NOMO-1 treated with dmso at 0.1 percent for 144 hours (cell line): ENCODE data around the gene TARS3.
"Not testable (repeated sequence)": the region's sequence is repeated elsewhere in the genome, so short reads cannot be mapped to it uniquely, and the experiment has no call there.

Experiments used
- DNase-seq: peaks from one replicate; lab custom pipeline; 2025; ENCODE audit not compliant: unreplicated experiment; lab: John Stamatoyannopoulos, UW

Gene TARS3

DNA sequence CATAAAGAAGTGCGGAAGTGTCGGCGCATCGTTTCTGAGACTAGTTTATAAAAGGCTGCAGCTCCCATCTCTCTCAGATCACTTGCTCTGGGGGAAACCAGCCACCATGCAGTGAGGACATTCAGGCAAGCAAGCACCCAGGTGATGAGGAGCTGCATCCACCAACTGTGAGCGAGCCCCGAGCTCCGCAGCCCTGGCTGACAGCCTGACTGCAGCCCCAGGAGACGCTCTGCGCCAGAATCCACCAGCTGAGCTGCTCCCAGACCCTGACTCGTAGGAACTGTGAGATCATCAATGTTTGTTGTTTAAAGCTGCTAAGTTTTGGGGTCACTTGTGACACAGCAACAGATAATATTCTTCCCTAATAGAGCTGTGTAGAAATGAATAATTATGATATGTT is 67.1 kb downstream of the TARS3 start:
- DNase-seq: no peak

DNA sequence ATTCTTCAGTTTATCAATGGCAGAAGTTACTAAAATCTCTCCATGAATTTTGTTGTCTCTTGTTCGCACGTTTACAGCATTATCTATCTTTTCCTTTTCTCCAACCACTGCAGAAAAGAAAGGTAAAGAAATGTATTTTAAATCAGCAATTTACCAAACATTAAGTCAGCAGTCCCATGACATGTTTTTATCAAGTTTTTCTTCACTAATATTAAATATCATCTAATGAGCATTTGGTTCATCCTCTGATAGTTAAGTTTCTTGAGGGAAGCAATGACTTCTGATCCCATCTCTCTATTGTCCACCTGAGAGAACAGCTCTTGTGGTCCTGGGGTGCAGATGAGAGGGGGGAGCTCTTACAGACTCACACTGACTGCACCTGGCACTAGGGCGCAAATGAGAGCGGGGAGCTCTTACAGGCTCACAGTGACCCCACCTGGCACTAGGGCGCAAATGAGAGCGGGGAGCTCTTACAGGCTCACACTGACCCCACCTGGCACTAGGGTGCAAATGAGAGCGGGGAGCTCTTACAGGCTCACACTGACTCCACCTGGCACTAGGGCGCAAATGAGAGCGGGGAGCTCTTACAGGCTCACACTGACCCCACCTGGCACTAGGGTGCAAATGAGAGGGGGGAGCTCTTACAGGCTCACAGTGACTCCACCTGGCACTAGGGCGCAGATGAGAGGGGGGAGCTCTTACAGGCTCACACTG is 69.5 kb downstream of the TARS3 start:
- DNase-seq: not testable (repeated sequence)

DNA sequence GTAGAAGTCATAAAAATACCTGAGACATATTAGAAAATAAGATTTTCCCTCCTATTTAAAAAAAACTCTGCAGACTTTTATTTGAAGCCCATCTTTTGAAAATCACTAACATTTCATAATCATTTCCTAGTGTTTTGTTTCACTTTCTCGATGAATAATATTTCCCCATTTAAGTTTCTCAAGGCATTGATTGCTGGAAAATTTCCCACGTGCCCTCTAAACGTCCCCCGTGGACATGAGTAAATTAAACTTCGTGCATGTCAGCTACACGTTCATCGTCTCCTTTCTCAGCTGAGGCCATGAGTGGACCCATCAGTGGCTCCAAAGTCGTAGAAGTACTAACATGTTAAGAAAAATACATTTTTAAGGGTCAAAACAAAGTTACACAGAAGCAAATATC is 70.1 kb downstream of the TARS3 start:
- DNase-seq: no peak

DNA sequence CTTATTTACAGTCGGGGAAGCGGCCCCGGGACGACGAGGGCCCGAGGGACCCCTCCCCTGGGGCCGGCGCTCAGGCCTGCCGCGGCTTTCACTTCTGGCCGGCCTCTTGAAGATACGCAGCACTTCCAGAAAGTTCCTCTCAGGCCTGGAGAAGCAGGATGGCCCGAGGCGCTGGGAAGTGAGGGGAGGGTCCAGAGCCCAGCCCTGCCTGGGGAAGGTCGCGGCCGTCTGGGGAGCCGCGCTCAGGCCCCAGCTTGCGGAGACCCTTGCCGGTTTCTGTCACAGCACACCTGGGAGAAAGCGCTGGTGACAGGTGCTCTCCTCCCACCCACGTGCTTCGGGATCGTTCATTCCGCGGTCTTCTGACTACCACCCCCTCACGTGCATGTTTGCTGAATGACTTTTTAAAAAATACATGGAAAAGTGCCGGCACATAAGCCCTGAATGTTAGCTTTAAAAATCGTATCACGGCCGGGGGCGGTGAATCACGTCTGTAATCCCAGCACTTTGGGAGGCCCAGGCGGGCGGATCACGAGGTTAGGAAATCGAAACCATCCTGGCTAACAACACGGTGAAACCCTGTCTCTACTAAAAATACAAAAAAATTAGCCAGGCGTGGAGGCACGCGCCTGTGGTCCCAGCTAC is 71.4 kb downstream of the TARS3 start:
- no peak for DNase-seq

DNA sequence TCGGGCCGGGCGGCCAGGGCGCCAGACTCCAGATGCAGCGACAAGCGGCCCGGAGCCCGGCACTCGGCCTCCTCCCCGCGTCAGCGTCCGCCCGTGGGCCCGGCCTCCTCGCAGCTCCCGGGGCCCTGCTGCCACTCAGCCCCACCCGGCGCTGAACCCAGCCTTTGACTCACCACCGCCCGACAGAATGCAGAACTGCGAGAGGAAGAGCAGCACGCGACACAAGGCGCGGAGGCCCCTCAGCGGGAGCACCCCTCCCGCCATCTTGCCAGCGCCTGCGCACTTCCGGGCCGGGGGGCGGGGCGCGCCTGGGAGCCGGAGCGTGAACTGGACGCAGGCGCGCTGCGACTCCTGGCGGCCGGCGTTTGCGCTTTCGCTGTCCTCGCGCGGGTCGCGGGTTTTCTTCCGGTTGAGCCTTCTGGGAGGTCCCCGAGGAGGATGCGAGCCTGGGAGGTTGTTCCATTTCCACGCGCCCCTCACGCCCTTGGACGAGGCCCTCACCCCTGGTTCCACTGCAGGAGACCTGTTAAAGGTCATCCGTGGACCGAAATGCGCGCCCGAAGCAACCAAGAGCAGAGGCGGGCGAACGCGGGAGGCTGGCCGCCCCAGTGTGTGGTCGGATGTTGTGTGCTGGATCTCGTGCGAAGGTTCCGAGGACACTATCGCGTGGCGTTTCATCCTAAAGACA is 72.0 kb downstream of the TARS3 start, which contains the start of gene TM2D3:
TSS of gene TM2D3 (minus strand) at position 284 of the 688 bp plus-strand sequence. CDS start at position 264, 20 bp downstream.
- peak; percentile 94 for DNase-seq

DNA sequence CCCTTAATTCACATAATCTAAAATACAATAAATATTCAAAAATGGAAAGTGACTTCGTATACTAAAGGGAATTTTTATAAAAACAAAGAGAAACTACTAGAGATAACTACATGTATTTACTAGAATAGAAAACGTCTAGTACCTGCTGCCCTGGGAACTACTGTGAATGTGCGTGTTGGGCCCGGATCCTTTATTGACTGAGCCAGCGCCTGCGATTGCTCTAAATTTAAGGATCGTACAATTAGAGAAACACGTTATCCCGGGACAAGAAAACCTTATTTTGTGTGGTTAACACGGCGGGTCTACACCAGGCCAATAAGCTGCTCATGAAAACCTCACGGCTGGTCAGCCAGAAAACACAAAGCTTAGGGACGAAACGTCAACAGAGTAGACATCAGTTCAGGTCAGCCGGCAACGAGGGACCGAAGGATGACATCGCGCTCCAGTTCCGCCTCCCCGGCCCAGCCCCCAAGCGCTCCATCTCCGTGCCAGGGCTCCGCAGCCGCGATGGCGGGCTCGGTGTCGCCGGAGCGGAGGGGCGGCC is 72.6 kb downstream of the TARS3 start:
- DNase-seq: peak; percentile 56

DNA sequence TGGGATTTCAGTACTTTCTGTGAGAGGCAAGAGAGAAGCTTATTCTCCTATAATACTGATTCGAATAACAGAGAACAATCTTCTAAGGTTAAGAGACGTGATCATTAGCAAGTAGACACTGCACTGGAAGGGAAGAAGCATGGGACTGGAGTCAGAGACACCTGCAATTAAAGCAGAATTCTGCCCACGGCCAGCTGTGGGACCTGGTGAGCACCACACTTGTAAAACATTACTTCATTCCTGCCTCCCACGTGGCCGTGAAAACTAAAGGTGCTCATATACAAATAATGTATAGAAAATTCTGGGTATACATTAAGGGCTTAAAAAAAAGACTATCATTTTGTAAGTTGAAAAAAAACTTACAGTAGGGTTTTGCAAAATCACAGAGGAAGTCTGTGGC is 74.1 kb downstream of the TARS3 start:
- DNase-seq: no peak

DNA sequence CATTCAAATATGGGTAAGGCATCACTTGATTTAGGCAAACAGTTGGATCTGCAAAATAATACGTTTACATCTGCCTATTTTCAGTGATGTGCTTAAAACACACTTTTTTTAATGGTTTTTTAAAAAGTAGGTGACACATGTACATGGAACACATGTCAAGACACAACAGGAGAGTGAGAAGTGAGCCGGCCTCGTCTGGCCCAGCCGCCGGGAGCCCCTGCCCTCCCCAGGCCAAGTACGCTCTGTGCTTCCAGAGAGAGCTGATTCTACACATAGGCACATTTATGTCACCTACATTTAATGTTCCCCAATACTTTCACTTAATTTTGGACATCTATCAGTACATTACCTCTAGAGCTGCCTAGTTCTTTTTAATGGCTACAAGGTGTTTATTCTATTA is 75.9 kb downstream of the TARS3 start:
- DNase-seq: no peak

DNA sequence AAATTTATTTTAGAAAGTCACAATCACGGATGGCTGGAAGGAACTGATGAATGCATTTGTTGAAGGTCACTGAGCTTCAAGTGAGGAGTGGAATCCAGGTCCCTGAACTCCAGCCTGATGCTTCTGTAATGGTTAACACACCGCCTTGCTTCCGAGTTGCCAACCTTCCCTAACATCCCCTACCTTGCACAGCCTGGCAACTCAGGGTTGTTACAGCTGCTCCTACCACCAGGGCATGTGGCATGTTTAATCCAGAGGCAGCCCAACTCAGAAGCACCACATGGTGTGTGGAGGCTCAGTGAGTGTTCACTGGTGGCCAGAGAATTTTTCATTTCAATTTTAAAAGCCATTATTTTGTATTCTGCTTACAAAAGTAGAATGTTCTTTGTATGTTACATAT is 77.0 kb downstream of the TARS3 start:
- DNase-seq: no peak

DNA sequence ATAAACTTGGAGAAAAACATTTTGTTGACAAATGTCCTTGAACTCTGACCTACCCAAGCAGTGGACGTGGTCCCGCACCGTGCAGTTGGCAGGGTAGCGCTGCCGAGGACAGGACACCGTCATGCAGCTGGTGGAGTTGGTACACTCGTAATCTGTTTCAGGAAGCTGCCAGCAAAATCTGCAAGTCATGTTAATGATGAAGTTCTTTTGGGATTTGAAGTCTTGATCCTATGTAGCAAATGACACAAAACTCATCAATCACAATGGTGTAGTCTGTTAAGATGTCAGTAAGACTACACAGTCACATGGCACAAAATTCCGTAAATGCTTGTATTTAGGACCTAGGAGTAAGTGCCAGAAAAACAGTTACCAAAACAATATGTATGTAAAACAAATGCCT is 77.6 kb downstream of the TARS3 start:
- DNase-seq: no peak

DNA sequence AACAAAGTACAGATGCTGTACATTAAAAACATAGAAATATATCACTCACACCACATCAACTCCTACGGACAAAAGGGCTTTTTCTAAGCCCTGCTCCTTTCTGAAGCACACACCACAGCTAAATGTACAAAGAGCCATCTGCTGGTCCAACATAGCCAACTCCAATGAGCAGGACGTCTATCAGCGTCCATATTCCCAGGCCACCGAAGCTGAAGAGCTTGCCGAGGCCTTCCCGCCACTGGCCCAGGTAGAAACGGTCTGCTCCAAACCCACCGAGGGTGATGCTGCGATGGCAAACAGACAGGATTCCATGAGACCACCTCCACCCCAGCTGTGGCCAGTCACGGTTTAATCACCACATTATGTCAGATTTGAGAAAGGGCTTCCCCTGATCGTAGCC is 81.9 kb downstream of the TARS3 start:
- no peak for DNase-seq

DNA sequence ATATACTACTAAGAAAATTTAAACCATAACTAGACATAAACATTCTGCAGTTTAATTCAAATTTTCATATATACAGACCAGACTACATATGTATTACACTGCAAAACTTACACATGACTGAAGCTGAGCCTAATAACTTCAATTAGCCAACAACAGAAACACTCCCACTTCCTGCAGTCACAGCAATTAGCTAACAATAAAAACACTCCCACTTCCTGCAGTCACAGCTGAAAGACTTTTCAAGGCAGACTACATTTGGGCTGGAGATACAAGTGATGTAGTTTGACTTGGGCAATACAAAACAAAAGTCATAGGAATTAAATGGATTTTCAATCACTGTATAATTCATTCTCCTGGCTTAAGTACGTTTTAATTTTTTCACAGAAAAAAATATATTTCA is 82.4 kb downstream of the TARS3 start:
- DNase-seq: peak; percentile 94

DNA sequence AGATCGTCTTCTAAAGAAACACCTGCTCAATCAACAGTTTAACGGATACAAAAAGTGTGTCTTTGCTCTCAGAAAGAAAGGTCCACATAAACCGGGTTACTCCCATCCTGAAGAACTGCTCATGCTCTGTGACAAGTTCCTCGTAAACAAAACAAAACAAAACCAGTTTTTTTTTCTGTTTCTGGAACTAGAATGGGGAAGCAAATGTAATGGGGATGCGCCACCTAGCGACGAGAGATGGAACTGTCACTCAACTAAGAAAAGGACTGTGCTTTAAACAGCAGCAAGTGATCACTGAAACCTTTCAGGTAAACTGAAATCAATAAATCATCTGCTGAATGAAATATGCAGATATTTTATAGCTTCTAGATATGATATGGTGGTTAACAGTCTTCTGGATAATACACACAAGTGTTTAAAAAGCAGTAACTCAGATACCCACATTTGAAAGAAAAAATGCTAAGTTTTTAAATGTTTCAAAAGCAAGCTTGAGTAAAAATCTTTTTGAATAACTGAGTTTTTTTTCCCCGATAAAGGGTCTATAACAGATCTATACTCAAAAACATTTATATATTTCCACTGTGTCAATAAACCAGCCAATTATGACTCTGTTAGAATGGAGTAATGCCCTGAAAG is 83.0 kb downstream of the TARS3 start:
- DNase-seq: peak; percentile 63

DNA sequence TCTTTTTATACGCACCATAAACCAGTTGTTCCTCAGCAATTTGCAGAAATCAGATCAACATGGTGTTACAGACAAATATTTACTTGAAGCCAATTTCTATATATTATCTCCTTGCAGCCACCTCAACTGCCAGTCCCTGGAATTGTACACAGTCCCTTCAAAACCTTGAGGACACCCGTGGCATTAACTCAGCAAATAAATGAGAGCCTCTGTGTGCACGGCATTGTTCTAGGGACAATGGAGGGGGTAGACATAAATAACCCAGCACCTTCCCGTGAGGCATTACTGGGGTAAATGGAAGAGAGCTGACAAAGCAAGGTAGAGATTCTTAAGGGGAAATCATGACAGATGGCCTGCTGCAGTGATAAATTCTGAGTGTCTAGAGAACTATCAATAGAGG is 84.6 kb downstream of the TARS3 start:
- no peak for DNase-seq

DNA sequence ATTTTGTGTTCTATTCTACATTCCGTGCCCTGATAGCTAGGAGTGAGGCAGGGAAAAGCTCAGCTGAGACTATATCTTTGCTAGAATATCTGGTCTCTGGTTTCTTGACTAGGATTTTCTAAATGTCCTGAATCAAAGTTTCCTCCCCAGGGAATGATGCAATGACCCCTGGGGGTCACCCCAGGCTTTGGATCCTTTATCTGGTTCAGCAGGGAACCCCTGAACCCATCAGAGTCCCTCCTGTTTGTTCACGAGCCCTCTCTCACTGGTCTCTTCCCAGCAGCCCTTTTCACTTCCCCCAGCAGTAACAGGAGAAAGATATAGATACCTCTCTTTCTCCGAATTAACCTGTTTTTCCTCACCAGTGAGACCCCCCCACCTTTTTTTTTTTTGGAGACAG is 86.4 kb downstream of the TARS3 start:
- DNase-seq: no peak

DNA sequence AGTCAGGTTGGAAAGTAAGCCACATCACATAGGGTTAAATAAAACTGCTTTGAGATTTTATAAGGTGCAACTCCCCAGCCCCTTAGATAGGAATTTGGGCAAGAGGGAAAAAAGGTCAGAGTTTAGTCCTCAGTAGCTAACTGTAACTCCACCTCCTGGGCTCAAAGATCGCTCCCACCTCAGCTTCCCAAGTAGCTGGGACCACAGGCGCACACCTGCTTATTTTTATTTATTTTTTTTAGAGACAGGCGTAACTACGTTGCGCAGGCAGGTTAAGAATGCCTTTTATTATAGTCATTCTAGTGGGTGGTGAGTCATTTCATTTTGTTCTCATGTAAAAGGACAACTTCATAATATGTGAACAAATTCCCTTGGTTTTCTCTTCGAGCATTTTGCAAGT is 86.8 kb downstream of the TARS3 start:
- DNase-seq: no peak

DNA sequence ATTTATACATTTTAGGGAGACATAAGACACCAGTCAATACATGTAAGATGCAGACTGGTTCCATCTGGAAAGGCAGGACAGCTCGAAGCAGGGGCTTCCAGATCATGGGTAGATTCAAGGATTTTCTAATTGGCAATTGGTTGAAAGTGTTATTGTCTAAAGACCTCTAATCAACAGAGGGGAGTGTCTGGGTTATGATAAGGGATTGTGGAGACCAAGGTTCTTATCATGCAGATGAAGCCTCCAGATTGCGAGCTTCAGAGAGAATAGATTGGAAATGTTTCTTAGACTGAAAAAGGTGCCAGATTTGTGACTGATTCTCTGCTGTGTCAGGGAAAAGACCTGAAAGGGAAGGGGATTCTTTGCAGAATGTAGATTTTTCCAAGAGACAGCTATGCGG is 87.2 kb downstream of the TARS3 start:
- no peak for DNase-seq

DNA sequence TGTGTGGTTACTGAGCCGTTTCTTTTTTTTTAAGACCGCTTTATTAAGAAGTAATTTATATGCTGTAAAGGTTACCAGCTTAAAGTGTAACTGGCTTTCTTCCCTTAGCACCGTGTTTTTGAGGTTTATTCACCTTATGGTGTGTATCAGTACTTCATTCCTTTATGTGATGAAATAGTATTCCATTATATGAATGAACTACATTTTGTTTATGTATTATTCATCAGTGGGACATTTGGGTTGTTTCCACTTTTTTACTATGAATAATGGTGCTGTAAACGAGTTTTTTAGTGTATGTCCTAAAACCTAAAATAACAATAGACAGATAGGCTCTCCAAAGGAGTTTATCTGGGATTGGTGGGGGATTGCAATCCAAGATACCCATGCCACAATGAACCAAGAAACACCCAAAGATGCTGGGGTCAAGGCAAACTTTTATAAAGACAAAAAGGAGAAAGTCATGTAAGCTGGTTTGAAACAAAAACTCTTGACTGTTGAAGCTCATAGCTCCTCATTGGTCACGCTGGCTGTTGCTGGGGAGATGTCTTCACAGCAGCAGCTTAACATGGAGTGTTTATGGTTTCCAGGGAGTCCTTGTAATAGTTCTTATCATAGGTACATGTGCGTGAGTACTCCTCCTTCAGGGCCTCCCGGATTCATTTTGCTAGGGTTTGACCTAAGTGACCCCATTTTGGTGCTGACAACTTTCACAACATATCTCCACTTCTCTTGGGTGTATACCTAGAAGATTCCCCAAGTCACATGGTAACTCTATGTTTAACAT is 88.1 kb downstream of the TARS3 start:
- DNase-seq: no peak

DNA sequence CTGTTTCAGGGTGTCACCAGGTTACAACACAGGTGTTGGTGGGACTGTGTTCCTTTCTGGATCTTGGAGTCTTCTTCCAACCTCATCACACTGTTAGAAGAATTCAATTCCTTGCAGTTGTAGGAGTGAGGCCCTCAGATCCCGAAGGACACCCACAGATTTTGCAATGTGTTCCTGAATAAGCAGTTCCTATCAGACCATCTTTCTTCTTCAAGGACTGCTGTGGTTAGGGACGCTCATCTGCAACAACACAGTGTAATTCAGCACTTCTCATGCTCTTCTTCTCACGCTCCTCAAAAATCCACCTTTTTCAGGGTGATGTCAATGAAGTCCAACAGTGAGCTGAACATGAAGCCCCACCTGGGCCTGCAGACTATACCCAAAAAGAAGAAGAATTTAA is 90.9 kb downstream of the TARS3 start:
- DNase-seq: no peak

DNA sequence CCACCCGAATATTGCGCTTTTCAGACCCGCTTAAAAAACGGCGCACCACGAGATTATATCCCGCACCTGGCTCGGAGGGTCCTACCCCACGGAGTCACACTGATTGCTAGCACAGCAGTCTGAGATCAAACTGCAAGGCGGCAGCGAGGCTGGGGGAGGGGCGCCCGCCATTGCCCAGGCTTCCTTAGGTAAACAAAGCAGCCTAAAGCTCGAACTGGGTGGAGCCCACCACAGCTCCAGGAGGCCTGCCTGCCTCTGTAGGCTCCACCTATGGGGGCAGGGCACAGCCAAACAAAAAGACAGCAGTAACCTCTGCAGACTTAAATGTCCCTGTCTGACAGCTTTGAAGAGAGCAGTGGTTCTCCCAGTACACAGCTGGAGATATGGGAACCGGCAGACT is 97.5 kb downstream of the TARS3 start:
- not testable (repeated sequence) for DNase-seq

DNA sequence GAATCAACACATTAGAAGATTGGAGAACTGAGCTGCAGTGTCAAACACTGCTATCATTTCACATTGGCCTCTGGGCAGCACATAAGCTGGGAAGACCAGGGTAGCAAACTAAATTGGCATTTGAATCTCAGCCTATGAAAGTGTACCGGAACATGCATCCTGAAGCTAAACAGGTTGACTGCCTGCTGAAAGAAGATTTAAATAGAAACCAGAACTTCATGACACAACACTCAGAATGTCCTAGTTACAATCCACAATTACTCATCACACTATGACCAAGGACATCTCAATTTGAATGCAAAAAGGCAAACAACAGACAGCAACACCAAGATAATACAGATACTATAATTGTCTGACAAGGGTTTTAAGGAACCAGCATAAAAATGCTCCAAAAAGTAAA is 98.3 kb downstream of the TARS3 start:
- DNase-seq: no peak
